Transverse colon (tissue), 4 donors: ENCODE measurements around the gene EME1. TPM values are rescaled to one million over a fixed set of nuclear protein-coding genes. Genes with fewer than 3 reads are reported as not detected.

Experiments
- DNase-seq: peaks from one replicate; pipeline ENCODE4 v3.0.0-alpha.2; 2019
- H3K27ac ChIP-seq, 4 donors: fragments of 200-600 bp; sonication (generic); 2 replicates each; pipeline ENCODE4 v1.5.1; 2016 to 2018; ENCODE audit warnings: inconsistent platforms in 4 of 4
- H3K27me3 ChIP-seq: fragments of 200-600 bp; sonication (generic); 2 replicates; pipeline ENCODE4 v1.5.1; 2017; ENCODE audit warnings: inconsistent platforms
- H3K36me3 ChIP-seq, 4 donors: fragments of 200-600 bp; sonication (generic); 2 replicates each; pipeline ENCODE4 v1.5.1; 2017 to 2019; ENCODE audit warnings: inconsistent platforms in 4 of 4
- H3K4me1 ChIP-seq, 4 donors: fragments of 200-600 bp; sonication (generic); 2 replicates each; pipeline ENCODE4 v1.5.1; 2017 to 2020; ENCODE audit warnings: inconsistent platforms in 4 of 4
- H3K4me3 ChIP-seq, 4 donors: fragments of 200-600 bp; sonication (generic); 1 replicate in 1 of 4; 2 replicates in 3 of 4; pipeline versions ENCODE4 v1.5.1 to v1.6.1; 2017 to 2019; ENCODE audit warnings: inconsistent platforms in 4 of 4
- H3K9me3 ChIP-seq, 2 donors: fragments of 200-600 bp; sonication (generic); 2 replicates each; pipeline ENCODE4 v1.5.1; 2017 to 2019; ENCODE audit warnings: inconsistent platforms in 2 of 2
- EP300 ChIP-seq: sonication (generic); formaldehyde crosslinking; IDR thresholded peaks from one replicate; pipeline ENCODE4 v1.6.1; 2017; ENCODE audit warnings: antibody characterized with exemption, low read depth
- POLR2A ChIP-seq: fragments of 450-650 bp; IDR thresholded peaks from one replicate; pipeline ENCODE4 v1.6.1; 2016; ENCODE audit warnings: antibody characterized with exemption, mild to moderate bottlenecking, moderate library complexity
- POLR2AphosphoS5 ChIP-seq, 3 donors: sonication (generic); formaldehyde crosslinking; IDR thresholded peaks; one replicate each; pipeline ENCODE4 v1.6.1; 2016; ENCODE audit warnings: antibody characterized with exemption in 3 of 3
- WGBS, 2 donors: methylation state at CpG; one replicate each; pipeline ENCODE4 v1.1.5; 2018; ENCODE audit warnings: low coverage in 1 of 2; 5-methylcytosine and 5-hydroxymethylcytosine counted together
- in situ Hi-C, 4 donors: fragments of 200-750 bp; cut with MboI; loops; one replicate each; pipeline versions ENCODE4 v1.15.0 to v1.15.1; 2017; ENCODE audit warnings: low sequenced_read_pairs in 3 of 4, low pct_ligation_motif_present in 1 of 4, low pct_unique_long_range_greater_than_20kb in 1 of 4
- intact Hi-C: fragments of 100-400 bp; cut with DNase I; formaldehyde crosslinking; loops from one replicate; pipeline ENCODE4 v1.15.1; 2023; ENCODE audit warnings: low total_unique reads
- total RNA-seq, 4 donors: library from RNA; depleted of rRNA; stranded (reverse); fragments of >200 nt; gene quantifications; one replicate each; pipeline ENCODE4 v1.1.0, GENCODE V29; 2016
- TF ChIP-seq, protein P1 (sequence below), 5 experiments: fragments of 200-600 bp in 3 of 5; fragments of 450-650 bp in 2 of 5; sonication (generic) in 3 of 5; IDR thresholded peaks; 1 replicate in 2 of 5; 2 replicates in 3 of 5; pipeline ENCODE4 v1.5.1; 2016 to 2017; ENCODE audit warnings: antibody characterized with exemption in 5 of 5, inconsistent platforms in 3 of 5, mild to moderate bottlenecking in 2 of 5, moderate library complexity in 1 of 5

The EME1 gene
- total RNA-seq, 4 donors from 2014 or later = 1.4 to 1.6 TPM; not detected in 2

DNA sequence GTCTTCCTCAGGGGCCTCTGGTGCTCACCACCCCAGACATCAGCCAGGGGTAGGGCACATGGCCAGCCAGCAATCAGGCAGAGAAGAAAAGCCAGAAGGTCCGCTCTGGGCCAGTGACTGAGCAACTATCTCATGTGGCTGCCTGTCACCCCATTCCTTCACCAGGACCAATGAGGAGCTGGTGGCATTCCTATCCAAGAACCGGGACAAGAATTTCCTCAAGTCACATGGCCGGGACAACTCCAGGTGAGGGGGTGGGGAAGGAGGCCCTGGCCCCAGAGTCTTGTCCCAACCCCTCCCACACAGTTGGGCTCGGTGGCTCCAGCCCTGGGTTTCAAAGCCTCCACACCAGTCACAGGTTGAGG is 17.7 kb upstream of the EME1 start:
- no peak overlapping the region for H3K4me3 ChIP-seq
- H3K27ac ChIP-seq = no peak overlapping the region
- no peaks in the 10 kb centered on the region for H3K27me3 ChIP-seq
- no peaks in the 10 kb centered on the region for H3K4me1 ChIP-seq
- TF ChIP-seq POLR2AphosphoS5 (IDR thresholded peaks at IDR 0.05) = no peak
- TF ChIP-seq, protein P1, sequence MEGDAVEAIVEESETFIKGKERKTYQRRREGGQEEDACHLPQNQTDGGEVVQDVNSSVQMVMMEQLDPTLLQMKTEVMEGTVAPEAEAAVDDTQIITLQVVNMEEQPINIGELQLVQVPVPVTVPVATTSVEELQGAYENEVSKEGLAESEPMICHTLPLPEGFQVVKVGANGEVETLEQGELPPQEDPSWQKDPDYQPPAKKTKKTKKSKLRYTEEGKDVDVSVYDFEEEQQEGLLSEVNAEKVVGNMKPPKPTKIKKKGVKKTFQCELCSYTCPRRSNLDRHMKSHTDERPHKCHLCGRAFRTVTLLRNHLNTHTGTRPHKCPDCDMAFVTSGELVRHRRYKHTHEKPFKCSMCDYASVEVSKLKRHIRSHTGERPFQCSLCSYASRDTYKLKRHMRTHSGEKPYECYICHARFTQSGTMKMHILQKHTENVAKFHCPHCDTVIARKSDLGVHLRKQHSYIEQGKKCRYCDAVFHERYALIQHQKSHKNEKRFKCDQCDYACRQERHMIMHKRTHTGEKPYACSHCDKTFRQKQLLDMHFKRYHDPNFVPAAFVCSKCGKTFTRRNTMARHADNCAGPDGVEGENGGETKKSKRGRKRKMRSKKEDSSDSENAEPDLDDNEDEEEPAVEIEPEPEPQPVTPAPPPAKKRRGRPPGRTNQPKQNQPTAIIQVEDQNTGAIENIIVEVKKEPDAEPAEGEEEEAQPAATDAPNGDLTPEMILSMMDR (IDR thresholded peaks at IDR 0.05) = no peak
- TF ChIP-seq POLR2A = no peak
- no peak for TF ChIP-seq EP300
- in situ Hi-C loops = no loop called here
- H3K36me3 ChIP-seq = peaks cover 0 to 23% (median 11%) of the 10 kb centered on the region in 4 donors
- intact Hi-C loops = no loop called here
- DNase-seq = no peak
- H3K9me3 ChIP-seq = no peaks in the 10 kb centered on the region
- WGBS, 2 donors = 80% methylated on average over 4 of the region's 4 CpGs; no CpG with 5 or more reads in 1 of the 2 donors

DNA sequence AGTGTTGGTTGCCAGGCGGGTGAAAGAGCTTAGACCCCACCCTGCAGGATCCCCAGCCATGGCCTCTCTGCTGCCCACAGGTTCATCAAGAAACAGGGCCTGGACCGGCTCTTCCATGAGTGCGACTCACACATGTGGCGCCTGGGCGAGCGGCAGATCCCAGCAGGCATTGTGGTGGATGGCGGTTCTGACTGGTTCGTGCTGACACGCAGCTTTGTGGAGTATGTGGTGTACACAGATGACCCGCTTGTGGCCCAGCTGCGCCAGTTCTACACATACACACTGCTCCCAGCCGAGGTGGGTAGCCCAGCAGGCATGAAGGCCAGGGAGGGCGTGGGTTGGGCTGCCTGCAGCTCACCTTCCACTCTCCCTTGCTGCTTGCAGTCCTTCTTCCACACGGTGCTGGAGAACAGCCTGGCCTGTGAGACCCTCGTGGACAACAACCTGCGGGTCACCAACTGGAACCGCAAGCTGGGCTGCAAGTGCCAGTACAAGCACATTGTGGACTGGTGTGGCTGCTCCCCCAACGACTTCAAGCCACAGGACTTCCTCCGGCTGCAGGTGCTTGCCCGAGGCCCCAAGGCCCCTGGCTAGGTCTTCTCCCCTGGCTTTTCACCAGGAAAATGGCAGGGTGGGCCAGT is 17.2 kb upstream of the EME1 start:
- Histone ChIP-seq H3K27me3 (no peaks in the 10 kb centered on the region), H3K36me3 (peaks cover 0 to 23% (median 11%) of the 10 kb centered on the region in 4 donors), H3K27ac (no peak overlapping the region), H3K4me3 (no peak overlapping the region), H3K9me3 (no peaks in the 10 kb centered on the region), H3K4me1 (no peaks in the 10 kb centered on the region)
- no peak for DNase-seq
- 89% methylated on average over 20 of the region's 20 CpGs; no CpG with 5 or more reads in 1 of the 2 donors for WGBS, 2 donors
- in situ Hi-C loops (no loop called here), intact Hi-C loops (no loop called here)
- TF ChIP-seq EP300 (no peak), POLR2AphosphoS5 (IDR thresholded peaks at IDR 0.05) (no peak), POLR2A (no peak)
- TF ChIP-seq, protein P1 (IDR thresholded peaks at IDR 0.05) = no peak

DNA sequence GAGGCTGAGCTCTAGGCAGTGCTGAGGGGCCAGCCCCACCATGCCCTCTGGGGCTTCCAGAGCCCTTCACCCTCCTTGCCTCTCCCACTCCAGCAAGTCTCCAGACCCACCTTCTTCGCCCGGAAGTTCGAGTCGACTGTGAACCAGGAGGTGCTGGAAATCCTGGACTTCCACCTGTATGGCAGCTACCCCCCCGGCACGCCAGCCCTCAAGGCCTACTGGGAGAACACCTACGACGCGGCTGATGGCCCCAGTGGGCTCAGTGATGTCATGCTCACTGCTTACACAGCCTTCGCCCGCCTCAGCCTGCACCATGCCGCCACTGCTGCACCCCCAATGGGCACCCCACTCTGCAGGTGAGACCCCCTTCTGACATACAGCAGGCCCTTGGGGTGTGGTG is 16.6 kb upstream of the EME1 start:
- 97% methylated on average over 12 of the region's 12 CpGs; no CpG with 5 or more reads in 1 of the 2 donors for WGBS, 2 donors
- no peak for DNase-seq
- peaks cover 0 to 23% (median 11%) of the 10 kb centered on the region in 4 donors for H3K36me3 ChIP-seq

DNA sequence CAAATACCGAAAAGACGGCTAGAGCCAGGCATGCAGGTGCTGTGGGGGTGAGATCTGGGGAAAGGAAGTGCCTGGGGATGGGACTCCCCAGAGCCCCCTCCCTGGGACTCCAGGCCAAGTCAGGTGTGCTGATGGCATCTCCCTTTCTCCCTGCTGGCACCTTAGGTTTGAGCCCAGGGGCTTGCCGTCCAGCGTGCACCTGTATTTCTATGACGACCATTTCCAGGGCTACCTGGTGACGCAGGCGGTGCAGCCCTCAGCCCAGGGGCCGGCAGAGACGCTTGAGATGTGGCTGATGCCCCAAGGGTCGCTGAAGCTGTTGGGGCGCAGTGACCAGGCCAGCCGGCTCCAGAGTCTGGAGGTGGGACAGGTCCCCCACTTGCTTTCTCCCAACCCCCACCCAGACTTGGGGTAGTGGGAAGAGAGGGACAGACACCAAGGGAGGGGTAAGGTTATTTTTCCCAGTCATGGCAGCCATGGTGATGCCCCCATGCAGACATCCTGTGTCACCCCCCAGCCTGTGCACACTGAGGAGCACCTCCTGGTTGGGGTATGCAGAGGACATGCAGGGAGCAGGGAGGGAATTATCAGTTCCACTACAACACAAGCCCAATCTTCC is 16.0 kb upstream of the EME1 start:
- H3K4me3 ChIP-seq = no peak overlapping the region
- H3K27ac ChIP-seq = no peak overlapping the region
- in situ Hi-C loops = no loop called here
- H3K27me3 ChIP-seq = no peaks in the 10 kb centered on the region
- no peaks in the 10 kb centered on the region for H3K9me3 ChIP-seq
- 91% methylated on average over 12 of the region's 12 CpGs; no CpG with 5 or more reads in 1 of the 2 donors for WGBS, 2 donors
- H3K4me1 ChIP-seq = peaks cover 0 to under 1% (median 0%) of the 10 kb centered on the region in 4 donors
- H3K36me3 ChIP-seq = peaks cover 0 to 23% (median 11%) of the 10 kb centered on the region in 4 donors
- intact Hi-C loops = no loop called here
- DNase-seq = no peak
- TF ChIP-seq POLR2A = no peak
- TF ChIP-seq EP300 = no peak
- no peak for TF ChIP-seq POLR2AphosphoS5 (IDR thresholded peaks at IDR 0.05)
- TF ChIP-seq, protein P1 (IDR thresholded peaks at IDR 0.05) = no peak

More for the DNA sequence above, 16.6 kb upstream of the EME1 start:
- intact Hi-C loops = no loop called here
- H3K4me1 ChIP-seq = no peaks in the 10 kb centered on the region
- H3K27me3 ChIP-seq = no peaks in the 10 kb centered on the region
- no peak overlapping the region for H3K4me3 ChIP-seq
- in situ Hi-C loops = no loop called here
- no peak for TF ChIP-seq EP300
- no peak for TF ChIP-seq POLR2A
- H3K9me3 ChIP-seq = no peaks in the 10 kb centered on the region
- no peak overlapping the region for H3K27ac ChIP-seq
